Mucosa of descending colon (tissue), 3 donors: ENCODE results near the gene IQCN. TPM values are rescaled to one million over a fixed set of nuclear protein-coding genes. Genes with fewer than 3 reads are reported as not detected.

Experiments
- ATAC-seq: fragments of 200-7000 bp; cut with Tn5 transposase; one replicate; pipeline ENCODE4 v1.9.1; 2020; ENCODE audit warnings: mild to moderate bottlenecking, moderate library complexity
- DNase-seq, 3 donors: peaks; one replicate each; pipeline ENCODE4 v3.0.0-alpha.2; 2020
- H3K36me3 ChIP-seq: fragments of 200-600 bp; one replicate; pipeline ENCODE4 v1.8.0; 2021; ENCODE audit warnings: low read depth, mild to moderate bottlenecking
- H3K4me1 ChIP-seq: fragments of 200-600 bp; one replicate; pipeline ENCODE4 v1.8.0; 2021; ENCODE audit warnings: low read depth, mild to moderate bottlenecking
- H3K4me3 ChIP-seq: fragments of 200-600 bp; one replicate; pipeline ENCODE4 v1.8.0; 2021; ENCODE audit warnings: mild to moderate bottlenecking
- H3K9me3 ChIP-seq: fragments of 200-600 bp; one replicate; pipeline ENCODE4 v1.8.0; 2021; ENCODE audit warnings: mild to moderate bottlenecking
- intact Hi-C, 2 donors: fragments of 100-400 bp; cut with DNase I in 1 of 2; cut with micrococcal nuclease in 1 of 2; formaldehyde crosslinking; loops; one replicate each; pipeline versions ENCODE4 v1.11.0 to v1.11.1; 2022; cut with DNase I, micrococcal nuclease
- total RNA-seq, 3 donors: library from RNA; stranded (reverse); fragmentation: NEBNext Ultra II Directional in 2 of 3; extraction: Animal tissue kit (Norgen Biotek cat#: 25700) in 2 of 3; gene quantifications; one replicate each; pipeline versions ENCODE4 v1.2.1 to v1.2.4, GENCODE V29; 2021 to 2023
- TF ChIP-seq, protein P1 (sequence below): fragments of 200-600 bp; IDR thresholded peaks from one replicate; pipeline ENCODE4 v1.8.0; 2022; ENCODE audit warnings: antibody characterized with exemption, mild to moderate bottlenecking
- donor health status: DM: no; HTN: no; CAD: no; lungs with moderate emphysema.
- donor health status: DM: no; HTN: no; CAD: no.
- donor health status: DM: no; HTN: yes; CAD: no.

The IQCN gene
- total RNA-seq, 3 donors from 2014 or later = 4.4 to 10.6 (median 8.0) TPM

DNA sequence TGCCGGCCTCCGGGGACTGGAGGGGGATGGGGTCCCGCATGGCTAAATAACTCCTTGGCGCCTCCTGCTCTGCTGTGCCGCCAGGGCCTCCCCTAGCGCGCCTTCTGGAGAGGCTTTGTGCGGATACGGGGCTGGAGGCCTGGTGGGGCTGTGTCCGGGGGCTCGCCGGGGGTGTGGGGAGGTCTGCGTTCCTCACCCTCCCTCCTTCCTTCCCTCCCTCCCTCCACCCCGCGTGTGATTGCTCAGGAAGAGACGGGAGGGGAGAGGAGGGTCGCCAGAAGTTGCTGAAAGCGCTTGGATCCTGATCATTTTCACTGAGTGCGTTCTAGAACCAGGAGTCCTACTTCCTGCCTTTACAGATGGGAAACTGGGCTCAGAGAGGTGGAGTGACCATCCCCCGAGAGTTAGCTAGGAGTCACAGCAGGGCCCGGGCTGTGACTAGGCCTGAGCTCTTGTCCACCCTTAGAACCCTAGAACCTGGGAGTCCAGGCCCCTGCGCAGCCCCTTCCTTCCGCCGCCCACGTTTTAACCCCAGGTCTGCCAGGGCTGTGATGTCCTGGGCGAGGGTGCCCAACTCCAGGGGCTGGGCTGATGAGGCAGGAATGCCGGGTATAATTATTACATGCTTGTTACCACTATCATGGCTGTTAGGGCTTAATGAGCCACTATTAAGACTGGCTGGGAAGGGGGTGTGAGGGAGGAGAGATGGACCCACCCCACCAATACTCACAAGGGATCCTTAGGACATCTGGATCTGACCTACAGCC is 8.0 kb upstream of the IQCN start:
- H3K4me3 ChIP-seq = peak overlapping the region; percentile 19
- ATAC-seq (peak; percentile 4), DNase-seq (peak in 2 of 3 donors; percentile 71 to 73)
- H3K4me1 ChIP-seq = peaks cover 44% of the 10 kb centered on the region
- no peaks in the 10 kb centered on the region for H3K36me3 ChIP-seq
- TF ChIP-seq, protein P1, sequence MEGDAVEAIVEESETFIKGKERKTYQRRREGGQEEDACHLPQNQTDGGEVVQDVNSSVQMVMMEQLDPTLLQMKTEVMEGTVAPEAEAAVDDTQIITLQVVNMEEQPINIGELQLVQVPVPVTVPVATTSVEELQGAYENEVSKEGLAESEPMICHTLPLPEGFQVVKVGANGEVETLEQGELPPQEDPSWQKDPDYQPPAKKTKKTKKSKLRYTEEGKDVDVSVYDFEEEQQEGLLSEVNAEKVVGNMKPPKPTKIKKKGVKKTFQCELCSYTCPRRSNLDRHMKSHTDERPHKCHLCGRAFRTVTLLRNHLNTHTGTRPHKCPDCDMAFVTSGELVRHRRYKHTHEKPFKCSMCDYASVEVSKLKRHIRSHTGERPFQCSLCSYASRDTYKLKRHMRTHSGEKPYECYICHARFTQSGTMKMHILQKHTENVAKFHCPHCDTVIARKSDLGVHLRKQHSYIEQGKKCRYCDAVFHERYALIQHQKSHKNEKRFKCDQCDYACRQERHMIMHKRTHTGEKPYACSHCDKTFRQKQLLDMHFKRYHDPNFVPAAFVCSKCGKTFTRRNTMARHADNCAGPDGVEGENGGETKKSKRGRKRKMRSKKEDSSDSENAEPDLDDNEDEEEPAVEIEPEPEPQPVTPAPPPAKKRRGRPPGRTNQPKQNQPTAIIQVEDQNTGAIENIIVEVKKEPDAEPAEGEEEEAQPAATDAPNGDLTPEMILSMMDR = no peak
- H3K9me3 ChIP-seq = no peaks in the 10 kb centered on the region
- intact Hi-C loops = loop anchor here in 1 of 2 donors (5.0 kb wide), 1 partner anchor 40 kb away; the partner anchor contains the start of gene LSM4

DNA sequence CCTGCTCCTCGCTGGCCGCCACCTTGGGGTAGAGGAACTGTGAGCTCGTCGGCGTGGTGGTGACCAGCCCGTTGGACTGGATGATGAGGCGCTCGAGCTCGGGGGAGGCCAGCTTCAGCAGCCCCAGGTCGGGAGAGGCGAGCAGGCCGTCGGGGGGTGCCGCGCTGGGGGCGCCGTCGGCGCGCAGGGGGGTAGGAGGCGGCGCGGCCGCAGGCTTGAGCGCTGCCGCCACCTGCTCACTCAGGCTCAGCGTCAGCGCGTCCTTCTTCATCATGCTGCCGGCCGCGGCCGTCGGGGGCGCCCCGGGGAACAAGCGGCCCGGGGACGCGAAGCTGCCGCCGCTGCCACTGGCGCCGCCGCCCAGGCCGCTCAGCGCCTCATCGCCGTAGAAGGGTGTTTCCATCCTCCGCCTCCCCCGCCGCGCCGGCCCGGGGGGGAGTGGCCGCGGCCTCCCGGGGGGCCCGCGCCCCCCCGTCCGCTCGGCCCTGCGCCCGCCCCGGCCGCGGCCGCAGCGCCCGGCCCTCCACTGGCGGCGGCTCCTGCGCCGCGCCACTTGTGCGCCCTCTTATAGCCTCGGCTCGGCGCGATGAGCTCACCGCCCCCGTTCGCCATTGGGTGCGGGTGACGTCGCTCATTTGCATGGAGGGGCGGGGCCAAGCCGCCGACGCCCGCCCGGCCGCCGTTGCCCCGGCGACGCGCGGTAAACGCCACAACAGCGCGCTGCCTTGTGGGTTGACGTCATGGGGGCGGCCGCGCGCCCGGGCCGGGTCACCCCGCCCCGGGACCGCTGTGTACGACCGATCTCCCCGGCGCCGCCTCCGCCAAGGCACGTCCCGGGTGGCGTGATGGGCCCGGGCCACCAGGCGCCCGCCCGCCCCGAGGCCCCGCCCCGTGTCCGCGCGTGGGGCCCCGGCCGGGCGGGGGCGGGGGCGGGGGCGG is 7.1 kb upstream of the IQCN start, which contains the start of gene JUND:
Gene JUND (minus strand): TSS at position 541 of the 939 bp plus-strand sequence. CDS start 138 bp downstream, at position 403.
- TF ChIP-seq, protein P1 = no peak
- H3K36me3 ChIP-seq = no peaks in the 10 kb centered on the region
- peak within 1 kb of the TSS; percentile 98 for H3K4me3 ChIP-seq
- DNase-seq (peak; percentile 97 to 99 (median 98)), ATAC-seq (peak; percentile 69)
- intact Hi-C loops = loop anchor here in 1 of 2 donors (5.0 kb wide), 1 partner anchor 41 kb away; the partner anchor contains the start of gene LSM4
- peaks cover 52% of the 10 kb centered on the region for H3K4me1 ChIP-seq
- H3K9me3 ChIP-seq = no peaks in the 10 kb centered on the region

DNA sequence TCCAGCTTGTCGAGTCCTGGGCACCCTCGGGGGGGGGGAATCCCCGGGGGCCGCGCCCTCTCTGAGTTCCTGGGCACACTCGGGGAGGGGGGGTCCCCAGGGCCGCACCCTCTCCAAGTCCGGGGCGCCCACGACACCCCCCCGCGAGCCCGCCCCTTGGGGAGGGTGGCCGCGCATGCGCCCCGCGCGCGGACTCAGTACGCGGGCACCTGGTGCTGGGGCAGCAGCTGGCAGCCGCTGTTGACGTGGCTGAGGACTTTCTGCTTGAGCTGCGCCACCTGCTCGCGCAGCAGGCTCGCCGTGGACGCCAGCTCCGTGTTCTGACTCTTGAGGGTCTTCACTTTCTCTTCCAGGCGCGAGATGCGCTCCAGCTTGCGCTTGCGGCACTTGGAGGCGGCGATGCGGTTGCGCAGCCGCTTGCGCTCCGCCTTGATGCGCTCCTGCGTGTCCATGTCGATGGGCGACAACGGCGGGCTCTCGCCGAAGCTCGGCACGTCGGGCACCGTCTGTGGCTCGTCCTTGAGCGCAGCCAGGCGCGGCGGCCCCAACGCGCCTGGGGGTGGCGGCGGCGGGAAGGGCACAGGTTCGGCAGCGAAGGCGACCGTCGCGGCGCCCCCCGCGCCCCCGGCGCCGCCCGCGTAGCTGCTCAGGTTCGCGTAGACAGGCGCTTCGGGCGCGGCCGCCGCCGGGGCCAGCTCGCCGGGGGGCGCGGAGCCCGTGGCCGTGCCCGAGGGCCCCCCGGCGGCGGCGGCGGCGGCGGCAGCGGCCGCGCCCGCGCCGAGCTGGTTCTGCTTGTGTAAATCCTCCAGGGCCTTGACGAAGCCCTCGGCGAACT is 6.2 kb upstream of the IQCN start:
- intact Hi-C loops = loop anchor here in 1 of 2 donors (5.0 kb wide), 1 partner anchor 42 kb away; the partner anchor contains the start of gene LSM4
- H3K9me3 ChIP-seq = no peaks in the 10 kb centered on the region
- TF ChIP-seq, protein P1 = no peak

GRCh38 chr19:18279516-18280246 is 5.4 kb upstream of the IQCN start:
- Histone ChIP-seq H3K4me3 (peak overlapping the region; percentile 98), H3K9me3 (no peaks in the 10 kb centered on the region), H3K36me3 (no peaks in the 10 kb centered on the region), H3K4me1 (peaks cover 65% of the 10 kb centered on the region)
- TF ChIP-seq, protein P1 = peak; percentile 75
- ATAC-seq (peak; percentile 50), DNase-seq (peak; percentile 94 to 95 (median 95))
- intact Hi-C loops = loop anchor here (5.0 kb wide), 1 partner anchor 43 kb away; the partner anchor contains the start of gene LSM4 (in 2 of the 2)

More for the DNA sequence above, 6.2 kb upstream of the IQCN start:
- Histone ChIP-seq H3K4me3 (peak overlapping the region; percentile 98), H3K36me3 (no peaks in the 10 kb centered on the region), H3K4me1 (peaks cover 60% of the 10 kb centered on the region)
- DNase-seq (peak; percentile 85 to 93 (median 89)), ATAC-seq (peak; percentile 38)
